Measurements from ENCODE around the gene ZNF438. TPM values are rescaled to one million over a fixed set of nuclear protein-coding genes. Genes with fewer than 3 reads are reported as not detected.

ZNF438 gene
- total and polyA plus RNA-seq, 2 of the 8 experiments (the other 6 are each of a cell fraction or from before 2014, with no cell fraction given) = 0.95 to 1.7 TPM

DNA sequence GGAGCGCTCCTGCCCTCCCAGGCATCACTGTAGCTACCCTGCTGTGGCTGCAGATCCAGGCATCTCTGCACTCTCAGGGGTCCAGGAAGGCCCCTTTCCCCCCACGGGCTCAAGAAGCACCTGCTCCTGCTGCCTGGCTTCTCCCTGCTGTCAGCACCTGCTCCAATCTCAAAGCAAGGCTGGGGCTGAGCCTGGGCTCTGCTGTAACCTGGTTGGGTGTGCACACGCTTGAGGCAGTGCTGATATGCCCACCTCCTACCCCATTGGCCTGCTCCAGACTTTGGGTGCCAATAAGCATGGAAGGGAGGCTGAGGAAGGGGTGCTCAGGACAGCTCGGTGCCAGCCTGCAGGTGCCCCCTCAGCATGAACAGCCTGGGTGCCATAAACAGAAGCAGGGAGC is 185.0 kb downstream of the ZNF438 start:
- Histone ChIP-seq H3K9me3 (ENCODE audit: insufficient read depth in 2 of 2, low read depth in 1 of 2, low read length in 1 of 2) (no peaks in the 10 kb centered on the region), H3K23ac (ENCODE audit: insufficient read length) (no peak overlapping the region), H3K79me1 (ENCODE audit: low read depth, low read length) (no peaks in the 10 kb centered on the region), H3K4ac (replicated peaks; ENCODE audit: insufficient read length, low read depth, low read length) (no peak overlapping the region), H2AFZ (ENCODE audit: low read length) (no peak overlapping the region), H3K4me1 (replicated peaks in 1 of 4; ENCODE audit: control insufficient read depth in 3 of 4, insufficient read depth in 4 of 4, low read length in 3 of 4) (no peaks in the 10 kb centered on the region; a peak in 1 of 7 replicates), H3K4me3 (ENCODE audit: extremely low read depth in 1 of 4, insufficient read depth in 2 of 4, low read depth in 3 of 4, low read length in 4 of 4) (no peak overlapping the region), H2BK5ac (ENCODE audit: low read depth, low read length) (no peak overlapping the region), H4K20me1 (replicated peaks in 1 of 2; ENCODE audit: control insufficient read depth in 1 of 2, insufficient read depth in 2 of 2, low read length in 2 of 2) (no peaks in the 10 kb centered on the region), H2BK120ac (replicated peaks; ENCODE audit: low read depth, low read length) (no peak overlapping the region), H3K79me2 (ENCODE audit: control insufficient read depth in 1 of 2, insufficient read depth in 2 of 2, low read length in 2 of 2) (no peaks in the 10 kb centered on the region), H2BK20ac (ENCODE audit: low read length) (no peak overlapping the region), H3K4me2 (ENCODE audit: insufficient read depth in 1 of 2, low read depth in 2 of 2, low read length in 2 of 2) (no peak overlapping the region), H3K23me2 (ENCODE audit: low read depth, low read length) (no peaks in the 10 kb centered on the region), H4K91ac (replicated peaks; ENCODE audit: insufficient read length, low read length) (no peak overlapping the region), H2BK15ac (ENCODE audit: low read length) (no peak overlapping the region), H2BK12ac (ENCODE audit: low read depth, low read length) (no peak overlapping the region), H4K5ac (ENCODE audit: insufficient read length, low read depth, low read length) (no peak overlapping the region), H2AK5ac (ENCODE audit: low read depth, low read length) (no peak overlapping the region), H3K27me3 (replicated peaks in 1 of 4; ENCODE audit: control insufficient read depth in 3 of 4, extremely low read depth in 1 of 4, insufficient read depth in 3 of 4, low read length in 3 of 4) (no peaks in the 10 kb centered on the region), H4K8ac (ENCODE audit: extremely low read depth, insufficient read depth, low read length) (no peak overlapping the region), H3K9ac (replicated peaks in 1 of 4; ENCODE audit: extremely low read depth in 1 of 4, low read depth in 3 of 4, low read length in 3 of 4) (no peak overlapping the region), H3K14ac (ENCODE audit: insufficient read length) (no peak overlapping the region), H3K18ac (ENCODE audit: extremely low read depth, low read length) (no peak overlapping the region), H3K56ac (replicated peaks; ENCODE audit: insufficient read length, low read depth, low read length) (no peak overlapping the region), H3K36me3 (ENCODE audit: control insufficient read depth in 2 of 4, insufficient read depth in 4 of 4, low read length in 3 of 4) (no peaks in the 10 kb centered on the region), H3K27ac (ENCODE audit: low read depth, low read length) (no peak overlapping the region)
- WGBS, 2 experiments (ENCODE audit: extremely low coverage in 1 of 2, insufficient coverage in 1 of 2, insufficient read length in 1 of 2, insufficient replicate concordance in 2 of 2, low coverage in 1 of 2, low lambda C conversion rate in 2 of 2, missing lambda C conversion rate in 1 of 2) = 64% methylated on average over 4 of the region's 4 CpGs; no CpG with 5 or more reads in 1 of the 2 experiments
- FAIRE-seq (no peak), DNase-seq (ENCODE audit: low read depth in 1 of 2, low spot score in 2 of 2) (no peak)
- CTCF ChIA-PET (ENCODE audit: partially characterized antibody) = interaction anchor here (0.6 to 1.3 kb wide), 4 partner anchors 62 to 644 kb away, joined by 3 read pairs; no protein-coding TSS in a partner anchor
- POLR2A ChIA-PET (ENCODE audit: partially characterized antibody) = no interaction called here
